Measurements from ENCODE around the gene KCNV2. TPM values are rescaled to one million over a fixed set of nuclear protein-coding genes. Genes with fewer than 3 reads are reported as not detected.
"Not testable (repeated sequence)": the region's sequence is repeated elsewhere in the genome, so short reads cannot be mapped to it uniquely, and the experiment has no call there.

The KCNV2 gene
- total and polyA plus RNA-seq, 7 donors: not detected

- no peak for DNase-seq
- Histone ChIP-seq H3K4me3 (no peak overlapping the region), H3K36me3 (no peaks in the 10 kb centered on the region), H3K27ac (no peak overlapping the region), H3K4me1 (no peaks in the 10 kb centered on the region), H3K9me3 (no peaks in the 10 kb centered on the region), H3K27me3 (no peaks in the 10 kb centered on the region)
- WGBS, 2 donors: 88 to 92% methylated on average over 10 of the region's 10 CpGs
- intact Hi-C loops (cut with DNase I): no loop called here
- TF ChIP-seq POLR2AphosphoS5 (IDR thresholded peaks at IDR 0.05) (no peak), EP300 (IDR thresholded peaks at IDR 0.05) (no peak), POLR2A (IDR thresholded peaks at IDR 0.05) (no peak)
- TF ChIP-seq, protein P1, sequence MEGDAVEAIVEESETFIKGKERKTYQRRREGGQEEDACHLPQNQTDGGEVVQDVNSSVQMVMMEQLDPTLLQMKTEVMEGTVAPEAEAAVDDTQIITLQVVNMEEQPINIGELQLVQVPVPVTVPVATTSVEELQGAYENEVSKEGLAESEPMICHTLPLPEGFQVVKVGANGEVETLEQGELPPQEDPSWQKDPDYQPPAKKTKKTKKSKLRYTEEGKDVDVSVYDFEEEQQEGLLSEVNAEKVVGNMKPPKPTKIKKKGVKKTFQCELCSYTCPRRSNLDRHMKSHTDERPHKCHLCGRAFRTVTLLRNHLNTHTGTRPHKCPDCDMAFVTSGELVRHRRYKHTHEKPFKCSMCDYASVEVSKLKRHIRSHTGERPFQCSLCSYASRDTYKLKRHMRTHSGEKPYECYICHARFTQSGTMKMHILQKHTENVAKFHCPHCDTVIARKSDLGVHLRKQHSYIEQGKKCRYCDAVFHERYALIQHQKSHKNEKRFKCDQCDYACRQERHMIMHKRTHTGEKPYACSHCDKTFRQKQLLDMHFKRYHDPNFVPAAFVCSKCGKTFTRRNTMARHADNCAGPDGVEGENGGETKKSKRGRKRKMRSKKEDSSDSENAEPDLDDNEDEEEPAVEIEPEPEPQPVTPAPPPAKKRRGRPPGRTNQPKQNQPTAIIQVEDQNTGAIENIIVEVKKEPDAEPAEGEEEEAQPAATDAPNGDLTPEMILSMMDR (IDR thresholded peaks at IDR 0.05): no peak
These were observed 16.3 kb upstream of the KCNV2 start for GRCh38 chr9:2700909-2701550.

DNA sequence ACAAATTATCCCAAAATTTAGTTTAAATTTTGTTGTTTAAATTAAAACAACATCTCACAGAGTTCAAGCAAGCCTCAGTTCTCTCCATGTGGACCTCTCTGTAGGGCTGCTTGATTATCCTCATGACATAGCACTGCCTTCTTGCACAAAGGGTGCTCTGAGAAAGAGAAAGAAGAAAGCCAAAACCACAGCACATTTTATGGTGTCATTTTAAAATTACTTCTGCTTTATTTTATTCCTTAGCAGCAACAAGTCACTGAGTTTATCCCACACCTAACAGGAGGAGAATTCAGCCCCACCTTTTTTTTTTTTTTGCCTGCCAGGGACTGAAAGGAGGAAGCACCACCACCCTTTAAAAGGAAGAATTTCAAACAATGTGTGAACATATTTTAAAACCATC is 12.8 kb upstream of the KCNV2 start:
- Histone ChIP-seq H3K4me3 (no peak overlapping the region), H3K36me3 (no peaks in the 10 kb centered on the region), H3K27me3 (no peaks in the 10 kb centered on the region), H3K27ac (no peak overlapping the region), H3K4me1 (no peaks in the 10 kb centered on the region), H3K9me3 (no peaks in the 10 kb centered on the region)
- intact Hi-C loops (cut with DNase I): no loop called here
- TF ChIP-seq, protein P1 (IDR thresholded peaks at IDR 0.05): no peak
- TF ChIP-seq POLR2A (IDR thresholded peaks at IDR 0.05): no peak
- TF ChIP-seq EP300 (IDR thresholded peaks at IDR 0.05): no peak
- TF ChIP-seq POLR2AphosphoS5 (IDR thresholded peaks at IDR 0.05): no peak
- DNase-seq: no peak

DNA sequence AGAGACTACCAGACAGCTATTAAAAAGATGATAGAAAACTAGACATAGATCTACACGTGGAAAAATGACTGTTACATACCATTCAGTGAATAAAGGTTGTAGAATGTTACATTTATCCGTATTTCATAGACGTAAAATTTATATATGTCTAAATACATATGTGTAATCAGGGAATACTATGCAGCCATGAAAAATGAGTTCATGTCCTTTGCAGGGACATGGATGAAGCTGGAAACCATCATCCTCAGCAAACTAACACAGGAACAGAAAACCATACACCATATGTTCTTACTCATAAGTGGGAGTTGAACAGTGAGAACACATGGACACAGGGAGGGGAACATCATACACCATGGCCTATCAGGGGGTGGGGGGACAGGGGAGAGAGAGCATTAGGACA is 10.1 kb upstream of the KCNV2 start:
- intact Hi-C loops (cut with DNase I); DNase-seq; H3K4me3 ChIP-seq; H3K27me3 ChIP-seq; H3K36me3 ChIP-seq; H3K27ac ChIP-seq; H3K4me1 ChIP-seq; H3K9me3 ChIP-seq: not testable (repeated sequence)
- WGBS, 2 donors: 94 to 98% methylated on average over 3 of the region's 3 CpGs

GRCh38 chr9:2709645-2710101 is 7.6 kb upstream of the KCNV2 start:
- Histone ChIP-seq H3K4me3 (no peak overlapping the region), H3K27me3 (no peaks in the 10 kb centered on the region), H3K4me1 (no peaks in the 10 kb centered on the region), H3K27ac (no peak overlapping the region), H3K9me3 (no peaks in the 10 kb centered on the region), H3K36me3 (no peaks in the 10 kb centered on the region)
- intact Hi-C loops (cut with DNase I): no loop called here
- 74 to 87% methylated on average over 2 of the region's 2 CpGs for WGBS, 2 donors
- TF ChIP-seq POLR2AphosphoS5 (IDR thresholded peaks at IDR 0.05) (no peak), EP300 (IDR thresholded peaks at IDR 0.05) (no peak), POLR2A (IDR thresholded peaks at IDR 0.05) (no peak)
- TF ChIP-seq, protein P1 (IDR thresholded peaks at IDR 0.05): no peak
- DNase-seq: no peak

DNA sequence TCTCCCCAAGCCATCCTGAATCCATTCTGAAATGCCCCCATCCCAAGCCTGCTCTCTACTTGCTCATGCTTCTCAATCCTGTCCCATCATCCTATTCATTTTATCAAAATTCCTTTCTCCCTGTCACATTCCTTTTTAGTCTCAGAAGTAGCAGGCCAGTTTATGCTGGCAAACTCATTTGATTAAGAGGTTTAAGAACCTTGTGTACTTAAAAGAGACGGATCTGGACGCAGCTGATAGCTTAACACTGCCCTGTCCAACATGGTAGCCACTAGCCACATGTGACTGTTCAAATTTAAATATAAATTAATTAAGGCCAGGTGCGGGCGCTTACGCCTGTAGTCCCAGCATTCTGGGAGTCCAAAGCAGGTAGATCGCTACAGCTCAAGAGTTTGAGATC is 5.6 kb upstream of the KCNV2 start:
- TF ChIP-seq POLR2A (IDR thresholded peaks at IDR 0.05): no peak
- TF ChIP-seq POLR2AphosphoS5 (IDR thresholded peaks at IDR 0.05): no peak
- no peak for TF ChIP-seq EP300 (IDR thresholded peaks at IDR 0.05)
- TF ChIP-seq, protein P1 (IDR thresholded peaks at IDR 0.05): no peak
- no peak for DNase-seq
- Histone ChIP-seq H3K4me1 (no peaks in the 10 kb centered on the region), H3K9me3 (no peaks in the 10 kb centered on the region), H3K27me3 (no peaks in the 10 kb centered on the region), H3K4me3 (no peak overlapping the region), H3K36me3 (no peaks in the 10 kb centered on the region), H3K27ac (no peak overlapping the region)
- WGBS, 2 donors: 94 to 98% methylated on average over 6 of the region's 6 CpGs
- intact Hi-C loops (cut with DNase I): no loop called here

All from sigmoid colon (tissue), 7 donors.